ENCODE data around the gene ARHGEF40.

GRCh38 chr14:21078287-21078686 is 8.2 kb downstream of the ARHGEF40 start:
- TF ChIP-seq ZNF263 (CRISPR knock-in tag; IDR thresholded peaks at IDR 0.05; ENCODE audit: low read depth) (no peak), ATF1 (CRISPR knock-in tag; IDR thresholded peaks at IDR 0.05) (no peak), CTCF (IDR thresholded peaks at IDR 0.05) (no peak), MAX (CRISPR knock-in tag; IDR thresholded peaks at IDR 0.05) (no peak), ZNF121 (CRISPR knock-in tag; IDR thresholded peaks at IDR 0.05) (no peak)

Measured in WTC11 (cell line).